Loucy (cell line): ENCODE measurements around the gene NR2F1-AS1.

ENCODE experiments used
- CTCF ChIP-seq: fragments of 200-600 bp; sonication (generic); conservative IDR thresholded peaks from 2 replicates; pipeline ENCODE4 v1.5.1; 2014; ENCODE audit warnings: mild to moderate bottlenecking, antibody characterized with exemption, low read length
- EZH2phosphoT487 ChIP-seq: fragments of 200-600 bp; IDR thresholded peaks from 2 replicates; pipeline ENCODE4 v1.6.1; 2018; ENCODE audit warnings: antibody characterized with exemption, mild to moderate bottlenecking, moderate library complexity, borderline replicate concordance

- TF ChIP-seq CTCF (no peak), EZH2phosphoT487 (no peak)
Observed at GRCh38 chr5:93586736-93587596, 5.9 kb upstream of the NR2F1-AS1 start.
